Raji (cell line): ENCODE measurements around the gene TCF3.

ENCODE experiments used
- POLR2A ChIP-seq: IDR thresholded peaks from 2 replicates; pipeline ENCODE4 v1.6.1; 2011; ENCODE audit warnings: low read depth, low read length, control low read depth; ENCODE audit not compliant: insufficient read depth

The TCF3 gene

GRCh38 chr19:1655987-1656608 is 3.7 kb upstream of the TCF3 start:
- TF ChIP-seq POLR2A = no peak

- TF ChIP-seq POLR2A = no peak
Measured at GRCh38 chr19:1655131-1655981, 2.9 kb upstream of the TCF3 start.

- no peak for TF ChIP-seq POLR2A
Measured at GRCh38 chr19:1654178-1654792, 1.9 kb upstream of the TCF3 start.

GRCh38 chr19:1653300-1653628 is 849 bp upstream of the TCF3 start:
- TF ChIP-seq POLR2A = no peak

GRCh38 chr19:1651568-1652291 is 685 bp downstream of the TCF3 start:
- TF ChIP-seq POLR2A = no peak

GRCh38 chr19:1650650-1651567 is 1.5 kb downstream of the TCF3 start:
- peak; percentile 34 for TF ChIP-seq POLR2A

- no peak for TF ChIP-seq POLR2A
Measured at GRCh38 chr19:1649706-1650649, 2.4 kb downstream of the TCF3 start.

GRCh38 chr19:1648920-1649541 is 3.4 kb downstream of the TCF3 start:
- TF ChIP-seq POLR2A = peak; percentile 67

- no peak for TF ChIP-seq POLR2A
Measured at GRCh38 chr19:1648459-1648849, 4.0 kb downstream of the TCF3 start.

- peak; percentile 39; the same call in 1 of the 2 replicates for TF ChIP-seq POLR2A
Measured at GRCh38 chr19:1647501-1648458, 4.6 kb downstream of the TCF3 start.

- TF ChIP-seq POLR2A = no peak
Measured at GRCh38 chr19:1646659-1647453, 5.6 kb downstream of the TCF3 start.
